Fibroblast of lung (primary cell): ENCODE data around the gene CMIP. TPM values are rescaled to one million over a fixed set of nuclear protein-coding genes. Genes with fewer than 3 reads are reported as not detected.

Experiments
- DNase-seq, 2 donors: peaks; one replicate each; pipeline versions ENCODE4 v3.0.0 to v3.0.0-alpha.2; 2010; ENCODE audit warnings: low read depth in 2 of 2
- H2AFZ ChIP-seq: 2 replicates; pipeline ENCODE4 v1.5.1; 2012; ENCODE audit warnings: low read length, control low read depth, inconsistent platforms
- H3K27ac ChIP-seq: 2 replicates; pipeline ENCODE4 v1.5.1; 2011; ENCODE audit warnings: low read length, control low read depth; ENCODE audit not compliant: insufficient read depth
- H3K27me3 ChIP-seq: 2 replicates; pipeline ENCODE4 v1.5.1; 2011; ENCODE audit warnings: mild to moderate bottlenecking, low read length; ENCODE audit not compliant: control insufficient read depth, insufficient read depth
- H3K36me3 ChIP-seq: 2 replicates; pipeline ENCODE4 v1.5.1; 2011; ENCODE audit warnings: low read length; ENCODE audit not compliant: control insufficient read depth, insufficient read depth
- H3K4me1 ChIP-seq: 2 replicates; pipeline ENCODE4 v1.5.1; 2011; ENCODE audit warnings: low read length; ENCODE audit not compliant: control insufficient read depth, insufficient read depth; ENCODE audit errors: extremely low read depth
- H3K4me2 ChIP-seq: 2 replicates; pipeline ENCODE4 v1.5.1; 2011; ENCODE audit warnings: low read length, control low read depth; ENCODE audit not compliant: insufficient read depth; ENCODE audit errors: extremely low read depth
- H3K4me3 ChIP-seq, 4 experiments: fragments of 200-600 bp in 1 of 4; sonication (generic) in 1 of 4; replicated peaks in 1 of 4; 2 replicates each; pipeline ENCODE4 v1.5.1; 2011 to 2016; ENCODE audit warnings: low read length in 4 of 4, low read depth in 3 of 4, mild to moderate bottlenecking in 3 of 4, control low read depth in 2 of 4, inconsistent platforms in 1 of 4, mixed read lengths in 1 of 4; ENCODE audit not compliant: insufficient read depth in 1 of 4; ENCODE audit errors: control extremely low read depth in 1 of 4
- H3K79me2 ChIP-seq: 2 replicates; pipeline ENCODE4 v1.5.1; 2012; ENCODE audit warnings: mild to moderate bottlenecking, low read length, inconsistent platforms; ENCODE audit not compliant: control insufficient read depth, insufficient read depth
- H3K9ac ChIP-seq: 2 replicates; pipeline ENCODE4 v1.5.1; 2011; ENCODE audit warnings: mild to moderate bottlenecking, low read length, control low read depth; ENCODE audit not compliant: insufficient read depth
- H3K9me3 ChIP-seq: 2 replicates; pipeline ENCODE4 v1.5.1; 2012; ENCODE audit warnings: low read depth, low read length; ENCODE audit not compliant: control insufficient read depth, insufficient read depth
- H4K20me1 ChIP-seq: 2 replicates; pipeline ENCODE4 v1.5.1; 2011; ENCODE audit warnings: low read length; ENCODE audit not compliant: control insufficient read depth, insufficient read depth; ENCODE audit errors: extremely low read depth
- CTCF ChIP-seq, 2 donors: IDR thresholded peaks in 1 of 2; conservative IDR thresholded peaks in 1 of 2; 1 replicate in 1 of 2; 2 replicates in 1 of 2; pipeline ENCODE4 v1.5.1; 2011 to 2012; ENCODE audit warnings: low read length in 2 of 2, control low read depth in 1 of 2, inconsistent platforms in 1 of 2, low read depth in 1 of 2, mild to moderate bottlenecking in 1 of 2
- EZH2 ChIP-seq: IDR thresholded peaks from 2 replicates; pipeline ENCODE4 v1.5.1; 2012; ENCODE audit warnings: low read length, control low read depth, mild to moderate bottlenecking; ENCODE audit errors: missing control alignments
- polyA plus RNA-seq, 2 donors: library from polyadenylated mRNA; depleted of rRNA in 1 of 2; stranded (reverse) in 1 of 2; unstranded in 1 of 2; fragments of >200 nt; gene quantifications; 2 replicates each; pipeline ENCODE4 v1.2.1, GENCODE V29; 2011 to 2012; ENCODE audit warnings: missing spikeins in 1 of 2
- total RNA-seq: library from RNA; depleted of rRNA; stranded (reverse); fragments of >200 nt; gene quantifications from 2 replicates; pipeline ENCODE4 v1.2.1, GENCODE V29; 2014

CMIP gene
- total and polyA plus RNA-seq, 2 donors (not counting 1 experiment from before 2014, with no cell fraction given): 1.9 to 5.1 TPM

GRCh38 chr16:81449899-81450608 is 5.4 kb downstream of the CMIP start:
- no peak for DNase-seq
- H4K20me1 ChIP-seq: peaks cover 1% of the 10 kb centered on the region
- no peak overlapping the region for H2AFZ ChIP-seq
- H3K9me3 ChIP-seq: no peaks in the 10 kb centered on the region
- H3K4me2 ChIP-seq: no peak overlapping the region
- H3K9ac ChIP-seq: no peak overlapping the region
- H3K4me1 ChIP-seq: peaks cover 2% of the 10 kb centered on the region
- peaks cover 30% of the 10 kb centered on the region for H3K79me2 ChIP-seq
- TF ChIP-seq CTCF (conservative IDR thresholded peaks at IDR 0.05 in 1 of 2, IDR thresholded peaks at IDR 0.05 in 1 of 2; ENCODE audit: low read depth in 1 of 2, low read length in 2 of 2): no peak
- no peak for TF ChIP-seq EZH2
- no peaks in the 10 kb centered on the region for H3K27me3 ChIP-seq
- no peak overlapping the region for H3K27ac ChIP-seq
- H3K36me3 ChIP-seq: no peaks in the 10 kb centered on the region
- H3K4me3 ChIP-seq: no peak overlapping the region

DNA sequence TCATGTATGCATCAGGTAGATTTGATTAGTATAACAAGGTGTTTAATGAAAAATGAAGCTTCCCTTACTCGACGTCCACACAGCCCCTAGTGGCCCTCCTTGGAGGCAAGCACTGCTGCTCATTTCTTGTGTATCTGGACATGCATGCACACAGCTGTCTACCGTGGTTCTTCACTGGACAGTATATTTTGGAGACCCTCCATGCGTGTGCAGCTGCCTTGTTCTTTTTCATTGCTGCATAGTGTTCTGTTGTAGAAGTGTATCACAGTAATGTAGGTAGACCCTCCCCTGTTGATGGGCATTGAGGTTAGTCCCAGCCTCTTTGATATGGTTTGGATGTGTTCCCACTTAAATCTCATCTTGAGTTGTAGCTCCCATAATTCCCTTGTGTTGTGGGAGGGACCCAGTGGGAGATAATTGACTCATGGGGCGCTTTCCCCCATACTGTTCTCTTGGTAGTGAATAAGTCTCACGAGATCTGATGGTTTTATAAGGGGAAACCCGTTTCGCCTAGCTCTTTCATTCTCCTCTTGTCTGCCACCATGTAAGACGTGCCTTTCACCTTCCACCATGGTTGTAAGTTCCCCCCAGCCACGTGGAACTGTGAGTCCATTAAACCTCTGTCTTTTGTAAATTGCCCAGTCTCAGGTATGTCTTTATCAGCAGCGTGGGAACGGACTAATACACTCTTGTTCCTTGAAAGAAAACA is 6.3 kb downstream of the CMIP start:
- no peak overlapping the region for H3K4me3 ChIP-seq
- no peak for DNase-seq
- H3K79me2 ChIP-seq: peaks cover 27% of the 10 kb centered on the region
- no peak for TF ChIP-seq EZH2
- no peak for TF ChIP-seq CTCF (conservative IDR thresholded peaks at IDR 0.05 in 1 of 2, IDR thresholded peaks at IDR 0.05 in 1 of 2; ENCODE audit: low read depth in 1 of 2, low read length in 2 of 2)
- no peak overlapping the region for H3K4me2 ChIP-seq
- no peaks in the 10 kb centered on the region for H3K36me3 ChIP-seq
- no peaks in the 10 kb centered on the region for H3K27me3 ChIP-seq
- H4K20me1 ChIP-seq: peaks cover 1% of the 10 kb centered on the region
- no peak overlapping the region for H3K27ac ChIP-seq
- H2AFZ ChIP-seq: no peak overlapping the region
- H3K4me1 ChIP-seq: peaks cover 2% of the 10 kb centered on the region
- no peaks in the 10 kb centered on the region for H3K9me3 ChIP-seq
- no peak overlapping the region for H3K9ac ChIP-seq

GRCh38 chr16:81451753-81452680 is 7.4 kb downstream of the CMIP start:
- peaks cover 1% of the 10 kb centered on the region for H4K20me1 ChIP-seq

More at GRCh38 chr16:81451753-81452680, 7.4 kb downstream of the CMIP start:
- Histone ChIP-seq H3K79me2 (peaks cover 22% of the 10 kb centered on the region), H3K4me1 (no peaks in the 10 kb centered on the region), H3K4me2 (no peak overlapping the region), H3K27me3 (no peaks in the 10 kb centered on the region), H3K9ac (no peak overlapping the region), H3K9me3 (no peaks in the 10 kb centered on the region), H3K4me3 (no peak overlapping the region), H3K27ac (no peak overlapping the region), H2AFZ (no peak overlapping the region), H3K36me3 (no peaks in the 10 kb centered on the region)
- no peak for DNase-seq
- no peak for TF ChIP-seq EZH2
- TF ChIP-seq CTCF (conservative IDR thresholded peaks at IDR 0.05 in 1 of 2, IDR thresholded peaks at IDR 0.05 in 1 of 2; ENCODE audit: low read depth in 1 of 2, low read length in 2 of 2): no peak
